Stimulated activated CD4-positive, alpha-beta T cell treated with anti-CD3 and anti-CD28 coated beads, TNF-alpha, amount 100 ng/mL, for 24 hours (primary cell): ENCODE data around the gene HTD2.

Experiments used
- DNase-seq, 3 experiments: peaks; one replicate each; pipeline ENCODE4 v3.0.0-alpha.2; 2020; ENCODE audit warnings: low read depth in 3 of 3

HTD2 gene

DNA sequence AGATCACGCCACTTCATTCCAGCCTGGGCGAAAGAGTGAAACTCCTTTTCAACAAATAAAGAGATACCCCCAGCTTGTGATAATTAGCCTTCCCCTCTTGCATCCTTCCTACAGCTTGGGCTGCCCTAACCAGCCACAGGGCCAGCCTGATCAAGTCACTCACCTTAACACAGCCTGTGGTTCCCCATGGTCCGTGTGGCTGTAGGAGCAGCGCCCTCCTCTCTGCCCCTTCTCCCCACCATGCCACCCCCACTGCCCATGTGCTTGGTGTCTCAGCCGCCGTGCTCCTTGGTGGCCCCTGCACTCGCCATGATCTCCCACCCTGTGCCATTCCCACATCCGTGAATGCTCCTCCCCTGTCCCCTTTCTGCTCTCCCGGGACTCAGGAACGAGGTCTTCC is 13.5 kb upstream of the HTD2 start:
- no peak for DNase-seq

DNA sequence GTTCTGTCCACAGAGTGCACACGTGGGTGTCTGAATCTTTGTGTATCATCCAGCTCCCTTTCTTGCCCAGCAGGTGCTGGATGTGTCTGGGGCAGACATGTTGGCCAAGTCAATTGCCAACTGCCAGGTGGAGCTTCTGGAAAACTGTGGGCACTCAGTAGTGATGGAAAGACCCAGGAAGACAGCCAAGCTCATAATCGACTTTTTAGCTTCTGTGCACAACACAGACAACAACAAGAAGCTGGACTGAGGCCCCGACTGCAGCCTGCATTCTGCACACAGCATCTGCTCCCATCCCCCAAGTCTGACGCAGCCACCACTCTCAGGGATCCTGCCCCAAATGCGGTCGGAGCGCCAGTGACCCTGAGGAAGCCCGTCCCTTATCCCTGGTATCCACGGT is 12.8 kb upstream of the HTD2 start:
- DNase-seq: no peak

DNA sequence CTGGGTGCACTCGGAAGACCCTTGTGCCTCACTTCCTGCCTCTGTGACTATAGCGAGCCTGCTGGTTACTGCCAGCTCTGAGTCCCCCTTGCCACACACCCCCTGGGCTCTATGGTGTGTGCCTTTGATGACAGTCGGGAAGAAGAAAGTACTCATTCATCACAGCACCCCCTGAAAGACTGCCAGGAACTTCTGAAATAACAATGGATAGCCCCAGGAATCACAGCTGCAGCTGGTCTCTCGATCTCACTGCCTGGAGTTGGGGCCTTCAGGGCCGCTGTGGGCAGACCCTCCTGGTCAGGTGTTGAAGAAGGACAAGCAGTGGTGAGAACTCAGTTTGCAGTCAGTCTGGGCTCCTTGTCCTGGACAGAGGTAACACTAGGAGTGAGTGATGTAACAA is 10.1 kb upstream of the HTD2 start:
- DNase-seq: no peak

DNA sequence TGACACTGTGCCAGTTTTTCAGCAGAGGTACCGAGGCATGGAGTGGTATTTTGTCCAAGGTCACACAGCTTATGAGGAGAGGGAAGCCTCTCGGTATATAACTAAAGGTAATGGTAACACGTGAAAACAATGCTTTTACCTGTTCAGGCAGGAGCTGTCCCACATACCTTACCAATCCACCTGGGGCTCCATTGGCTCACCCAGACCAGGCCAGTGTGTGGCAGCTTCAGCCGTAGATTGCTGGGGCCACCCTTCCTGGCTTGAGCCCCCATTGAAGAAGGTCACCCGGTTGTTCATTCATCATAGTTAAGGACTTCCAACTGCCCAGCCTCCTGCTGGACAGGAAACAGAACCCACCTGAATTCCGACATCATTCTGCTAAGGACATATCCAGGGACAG is 9.5 kb upstream of the HTD2 start:
- no peak for DNase-seq

DNA sequence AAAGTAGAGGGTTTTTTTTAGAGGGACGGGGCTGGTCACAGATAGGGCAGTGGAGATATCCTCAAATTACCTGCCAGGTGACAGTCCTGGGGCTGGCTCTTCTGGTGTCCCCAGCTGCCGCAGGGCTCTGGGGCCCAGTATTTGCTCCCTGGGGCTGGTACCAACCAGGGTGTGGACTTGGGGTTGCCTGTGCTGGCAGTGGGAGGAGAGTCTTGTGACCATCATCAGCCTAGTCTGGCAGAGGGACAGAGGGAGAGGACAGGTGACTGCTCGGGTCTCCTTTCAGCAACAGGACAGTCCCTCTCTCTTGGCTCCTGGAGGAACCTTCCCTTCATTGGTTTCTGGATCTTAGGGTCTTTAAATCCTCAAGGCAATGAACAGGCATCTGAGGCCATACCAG is 8.1 kb upstream of the HTD2 start:
- no peak for DNase-seq

DNA sequence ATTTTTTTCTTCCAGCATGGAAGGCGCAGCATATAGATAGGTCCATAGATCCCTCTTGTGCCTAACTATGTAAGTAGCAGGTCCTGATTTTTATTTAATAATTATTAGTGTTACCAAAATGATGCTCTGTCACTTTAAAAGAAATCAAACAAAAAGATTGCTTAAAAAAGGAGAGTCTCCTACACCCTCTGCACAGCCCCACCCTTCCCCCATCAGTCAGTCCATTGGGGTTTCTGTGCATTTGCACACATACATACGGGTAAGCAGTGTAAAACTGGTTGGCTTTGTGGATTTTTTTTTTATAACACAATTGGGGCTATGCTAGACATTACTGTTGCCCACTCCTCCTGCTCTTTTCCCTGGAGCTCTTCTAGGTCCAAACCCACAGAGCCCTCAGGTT is 7.2 kb upstream of the HTD2 start:
- DNase-seq: no peak

DNA sequence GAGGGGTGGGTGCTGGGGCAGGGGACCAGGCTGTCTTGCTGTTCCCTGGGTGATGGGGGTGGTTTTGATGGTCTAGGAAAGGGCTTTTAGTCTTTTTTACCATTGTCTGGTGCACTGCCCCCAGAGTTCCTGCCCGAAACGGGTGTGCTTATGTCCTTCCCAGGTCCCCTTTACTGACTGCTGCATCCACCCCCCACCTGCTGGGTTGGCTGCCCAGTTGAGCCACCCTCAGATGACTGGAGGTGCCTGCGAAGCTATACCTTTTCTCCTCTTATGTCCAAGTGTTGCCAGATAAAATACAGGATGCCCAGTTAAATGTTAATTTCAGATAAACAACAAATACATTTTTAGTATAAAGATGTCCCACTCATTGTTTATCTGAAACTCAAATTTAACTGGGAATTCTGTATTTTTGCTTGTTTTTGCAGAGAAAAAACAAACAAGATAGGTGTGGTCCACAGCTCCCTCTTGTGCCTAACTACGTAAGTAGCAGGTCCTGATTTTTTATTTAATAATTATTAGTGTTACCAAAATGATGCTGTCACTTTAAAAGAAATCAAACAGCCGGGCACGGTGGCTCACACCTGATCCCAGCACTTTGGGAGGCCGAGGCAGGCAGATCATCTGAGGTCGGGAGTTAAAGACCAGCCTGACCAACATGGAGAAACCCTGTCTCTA is 6.3 kb upstream of the HTD2 start:
- no peak for DNase-seq

DNA sequence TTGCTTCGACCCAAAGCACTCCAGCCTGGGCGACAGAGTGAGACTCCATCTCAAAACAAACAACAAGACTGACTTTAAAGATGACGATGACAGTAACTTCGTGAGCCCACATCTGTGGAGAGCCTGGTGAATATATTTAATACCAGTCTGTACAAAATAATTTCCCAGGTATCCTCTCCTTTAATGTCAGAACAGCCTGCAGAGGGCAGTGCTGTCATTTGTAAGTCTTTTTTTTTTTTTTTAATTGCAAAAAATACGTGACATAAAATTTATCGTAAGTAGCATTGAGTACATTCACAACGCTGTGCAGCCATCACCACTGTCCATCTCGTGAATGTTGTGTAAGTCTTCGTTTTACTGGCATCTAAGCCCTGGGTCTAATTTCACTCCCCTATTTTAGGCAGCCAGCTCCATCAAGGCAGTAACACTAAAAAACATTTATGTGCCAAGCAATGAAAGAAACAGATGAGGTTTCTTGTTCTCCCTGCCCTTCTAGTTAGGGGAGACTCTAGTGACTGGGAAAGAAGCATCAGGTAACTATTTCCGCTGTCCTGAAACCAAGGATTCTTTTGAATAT is 1.4 kb downstream of the HTD2 start:
- DNase-seq: no peak

DNA sequence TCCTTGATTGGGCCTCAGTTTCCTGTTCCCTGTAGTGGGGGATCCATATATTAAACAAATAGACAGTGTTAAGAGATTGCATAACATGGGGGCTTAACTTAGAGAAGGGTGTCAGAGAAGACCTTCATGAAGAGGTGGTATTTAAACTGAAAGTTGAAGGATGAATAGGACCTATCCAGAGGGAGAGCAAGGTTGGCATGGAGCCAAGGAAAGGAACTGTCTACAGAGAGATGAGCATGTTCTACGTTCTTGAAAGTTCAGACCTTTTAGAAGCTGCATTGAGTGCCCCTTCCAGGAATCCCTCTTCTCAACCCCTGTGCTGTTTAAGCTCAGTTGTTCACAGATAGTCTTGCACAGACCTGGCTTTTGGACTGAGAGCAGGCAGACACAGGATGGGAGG is 2.4 kb downstream of the HTD2 start:
- DNase-seq: no peak

DNA sequence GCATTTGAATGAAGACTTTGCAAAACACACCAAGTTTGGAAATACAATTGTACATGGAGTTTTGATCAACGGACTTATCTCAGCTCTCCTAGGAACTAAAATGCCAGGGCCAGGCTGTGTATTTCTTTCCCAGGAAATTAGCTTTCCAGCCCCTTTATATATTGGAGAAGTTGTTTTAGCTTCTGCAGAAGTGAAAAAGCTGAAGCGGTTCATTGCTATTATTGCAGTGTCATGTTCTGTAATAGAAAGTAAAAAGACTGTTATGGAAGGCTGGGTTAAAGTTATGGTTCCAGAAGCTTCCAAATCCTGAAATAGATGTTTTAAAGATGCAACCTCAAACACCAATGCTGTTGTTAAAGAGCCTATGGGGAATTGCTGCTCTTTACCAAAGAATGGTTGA is 11.5 kb downstream of the HTD2 start:
- no peak for DNase-seq

DNA sequence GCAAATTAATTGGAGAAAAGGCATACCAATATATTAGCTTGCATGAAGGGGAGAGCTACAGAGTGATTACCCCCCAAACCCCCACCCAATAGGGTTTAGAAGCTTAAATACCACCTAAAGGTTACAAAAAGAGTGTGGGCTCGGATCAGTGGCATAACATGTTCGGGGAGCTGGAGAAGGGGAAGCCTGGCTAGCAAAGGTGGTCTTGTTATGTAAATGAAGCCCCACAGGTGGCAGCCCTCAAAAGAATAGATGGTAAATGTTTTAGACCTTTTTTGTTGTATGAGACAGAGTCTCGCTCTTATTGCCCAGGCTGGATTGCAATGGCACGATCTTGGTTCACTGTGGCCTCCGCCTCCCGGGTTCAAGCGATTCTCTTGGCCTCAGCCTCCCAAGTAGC is 15.5 kb downstream of the HTD2 start:
- no peak for DNase-seq

DNA sequence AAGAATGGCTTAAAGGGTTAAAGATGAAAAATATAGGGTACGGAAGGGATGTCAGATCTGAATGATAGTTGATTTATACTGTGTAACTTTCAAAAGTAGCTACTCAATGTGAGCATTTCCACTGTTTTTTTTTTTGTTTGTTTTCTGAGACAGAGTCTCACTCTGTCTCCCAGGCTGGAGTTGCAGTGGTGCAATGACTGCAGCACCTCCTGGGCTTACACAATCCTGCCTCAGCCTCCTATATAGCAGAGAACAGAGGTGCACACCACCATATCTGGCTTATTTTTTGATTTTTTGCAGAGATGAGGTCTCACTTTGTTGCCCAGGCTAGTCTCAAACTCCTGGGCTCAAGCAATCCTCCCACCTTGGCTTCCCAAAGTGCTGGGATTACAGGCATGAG is 16.5 kb downstream of the HTD2 start:
- DNase-seq: no peak

DNA sequence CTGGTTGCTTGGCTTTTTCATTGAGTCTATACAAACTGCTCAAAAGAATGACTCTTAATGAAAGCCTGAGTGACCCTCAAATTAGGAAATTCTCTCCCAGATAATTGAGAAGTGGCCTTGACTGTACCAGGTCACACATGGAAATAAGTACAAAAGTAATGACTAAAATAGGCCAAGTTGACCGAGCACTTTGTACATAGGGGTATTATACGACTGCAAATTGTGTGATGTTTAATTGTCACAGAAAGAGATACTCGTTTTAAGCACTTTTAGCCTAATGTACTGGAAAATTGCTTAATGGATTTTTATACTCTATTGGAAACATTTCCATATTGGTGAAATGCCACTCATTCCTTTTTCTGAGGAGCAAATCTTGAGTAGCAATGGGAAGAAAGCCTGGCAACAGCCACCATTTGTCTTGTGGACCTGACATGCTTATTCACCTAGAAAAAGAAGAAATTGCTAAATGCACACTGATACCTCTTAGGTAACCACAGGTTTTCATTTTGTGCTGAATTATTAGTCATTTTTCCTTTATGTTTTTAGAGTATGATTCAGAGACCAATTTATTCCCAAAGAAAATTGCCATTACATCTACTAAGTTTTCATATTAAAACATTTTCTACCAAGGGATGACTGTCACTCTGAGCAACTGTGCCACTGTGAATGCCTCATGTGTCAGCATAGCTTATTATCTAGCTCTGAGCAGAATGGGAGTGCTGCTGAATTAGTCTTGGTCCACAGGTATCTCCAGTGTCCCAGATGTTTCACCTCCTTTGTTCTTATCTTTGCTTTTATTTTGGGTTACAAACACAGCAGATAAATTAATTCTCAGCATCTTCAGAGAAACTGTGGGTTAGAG is 17.4 kb downstream of the HTD2 start:
- DNase-seq: no peak

DNA sequence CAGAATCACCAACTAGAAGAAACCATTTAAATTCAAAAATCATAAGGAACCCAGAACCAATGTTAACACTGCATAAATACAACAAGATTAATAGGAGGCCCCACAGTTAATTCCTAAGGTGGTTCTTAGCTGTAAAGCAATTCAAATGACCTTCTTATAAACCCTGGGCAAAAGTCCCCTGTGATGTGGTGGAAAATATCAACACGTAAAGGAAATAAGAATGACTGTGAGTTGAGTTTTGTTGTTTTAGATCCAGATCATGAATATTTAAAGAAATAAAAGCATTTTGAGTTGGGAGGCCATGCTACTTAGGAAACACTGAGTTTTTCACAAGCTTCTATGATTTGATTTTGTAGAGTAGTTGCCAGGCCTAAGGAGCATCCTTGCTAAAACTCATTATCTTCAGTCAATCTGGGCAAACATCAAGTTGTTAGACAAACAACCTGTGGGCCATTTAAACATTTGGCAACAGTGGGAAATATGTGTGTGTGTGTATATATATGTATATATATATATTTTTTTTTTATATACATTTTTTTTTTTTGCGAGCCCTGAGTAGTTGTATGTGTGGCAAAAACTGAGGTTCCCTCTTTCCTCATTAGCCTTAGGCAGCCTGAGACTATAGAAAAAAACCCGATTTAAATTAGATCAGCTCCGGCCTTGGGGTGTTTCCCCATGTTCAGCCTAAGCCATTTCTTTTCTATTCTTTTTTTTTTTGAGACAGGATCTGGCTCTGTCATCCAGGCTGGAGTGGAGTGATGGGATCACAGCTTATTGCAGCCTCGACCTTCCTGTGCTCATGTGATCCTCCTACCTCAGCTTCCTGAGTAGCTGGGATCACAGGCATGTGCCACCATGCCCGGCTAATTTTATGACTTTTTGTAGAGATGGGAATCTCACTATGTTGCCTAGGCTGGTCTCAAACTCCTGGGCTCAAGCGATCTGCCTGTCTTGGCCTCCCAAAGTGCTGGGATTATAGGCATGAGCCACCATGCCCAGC is 18.4 kb downstream of the HTD2 start:
- no peak for DNase-seq

DNA sequence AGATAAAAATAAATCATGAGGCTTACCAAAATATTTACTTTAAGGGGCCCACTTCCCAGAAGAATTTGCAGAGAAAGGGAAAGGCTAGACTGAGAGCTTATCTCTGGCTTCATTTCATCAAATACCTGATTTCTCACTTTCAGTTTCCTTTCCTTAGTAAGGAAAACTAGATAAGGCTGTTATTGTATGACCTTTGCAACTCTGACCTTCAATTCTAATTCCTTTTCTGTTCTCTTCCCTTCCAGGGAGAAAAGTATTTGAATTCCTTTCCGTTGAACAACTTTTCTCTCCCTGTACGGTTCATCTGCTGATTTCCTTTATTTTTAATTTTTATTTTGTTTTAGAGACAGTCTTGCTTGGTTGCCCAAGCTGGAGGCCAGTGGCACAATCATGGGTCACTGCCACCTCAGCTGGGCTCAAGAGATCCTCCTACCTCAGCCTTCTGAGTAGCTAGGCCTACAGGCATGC is 19.2 kb downstream of the HTD2 start:
- DNase-seq: no peak

DNA sequence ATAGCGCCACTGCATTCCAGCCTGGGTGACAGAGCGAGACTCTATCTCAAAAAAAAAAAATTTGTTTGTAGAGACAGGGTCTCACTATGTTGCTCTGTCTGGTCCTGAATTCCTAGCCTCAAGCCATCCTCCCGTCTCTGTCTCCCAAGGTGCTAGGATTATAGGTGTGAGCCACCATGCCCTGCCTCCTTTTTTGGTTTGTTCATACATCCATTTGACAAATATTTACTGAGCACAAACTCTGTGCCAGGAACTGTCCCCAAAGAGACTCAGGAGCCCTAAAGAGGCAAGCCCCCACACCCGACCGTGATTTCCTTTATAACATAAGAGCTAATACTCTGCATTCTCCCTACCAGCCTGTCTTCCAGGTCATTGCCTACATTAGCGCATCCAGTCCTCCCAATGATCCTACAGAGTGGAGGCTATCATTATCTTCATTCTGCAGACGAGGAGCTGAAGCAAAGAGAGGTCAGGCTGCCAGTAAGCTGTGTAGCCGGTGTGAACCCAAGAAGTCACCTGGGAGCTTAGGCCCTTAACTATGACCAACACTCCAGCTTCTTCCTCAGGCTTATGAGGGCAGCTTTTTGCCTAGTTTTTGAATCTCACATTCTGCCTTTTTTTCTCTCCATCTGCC is 20.1 kb downstream of the HTD2 start:
- DNase-seq: no peak

DNA sequence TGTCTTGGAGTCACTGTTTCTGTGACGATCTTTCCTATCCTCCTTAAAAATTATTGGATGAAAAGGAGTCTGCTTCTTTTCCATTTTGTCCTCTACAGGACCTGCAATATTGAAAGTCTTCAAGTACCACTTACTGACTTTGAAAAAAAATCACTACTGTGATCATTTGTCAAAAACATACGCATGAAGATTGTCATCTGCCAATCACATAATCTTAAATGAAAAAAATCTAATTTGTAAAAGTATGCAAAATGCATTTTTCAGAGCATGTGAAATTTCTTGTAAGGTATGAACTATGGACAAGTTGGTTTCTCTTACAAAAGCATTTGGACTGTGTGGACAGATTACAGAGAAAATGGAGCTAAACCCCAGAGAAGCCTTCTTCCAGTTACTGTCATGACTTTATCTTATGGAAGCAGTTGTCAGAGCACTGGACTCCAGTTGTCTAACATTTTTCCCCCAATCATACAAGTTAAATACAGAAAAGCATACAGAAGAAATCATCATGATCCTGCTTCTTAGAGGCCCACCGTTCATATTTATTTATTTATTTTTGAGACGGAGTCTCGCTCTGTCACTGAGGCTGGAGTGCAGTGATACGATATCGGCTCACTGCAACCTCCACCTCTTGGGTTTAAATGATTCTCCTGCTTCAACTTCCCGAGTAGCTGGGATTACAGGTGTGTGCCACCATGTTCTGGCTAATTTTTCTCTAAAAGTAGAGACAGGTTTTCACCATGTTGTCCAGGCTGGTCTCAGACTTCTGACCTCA is 23.0 kb downstream of the HTD2 start:
- DNase-seq: no peak

DNA sequence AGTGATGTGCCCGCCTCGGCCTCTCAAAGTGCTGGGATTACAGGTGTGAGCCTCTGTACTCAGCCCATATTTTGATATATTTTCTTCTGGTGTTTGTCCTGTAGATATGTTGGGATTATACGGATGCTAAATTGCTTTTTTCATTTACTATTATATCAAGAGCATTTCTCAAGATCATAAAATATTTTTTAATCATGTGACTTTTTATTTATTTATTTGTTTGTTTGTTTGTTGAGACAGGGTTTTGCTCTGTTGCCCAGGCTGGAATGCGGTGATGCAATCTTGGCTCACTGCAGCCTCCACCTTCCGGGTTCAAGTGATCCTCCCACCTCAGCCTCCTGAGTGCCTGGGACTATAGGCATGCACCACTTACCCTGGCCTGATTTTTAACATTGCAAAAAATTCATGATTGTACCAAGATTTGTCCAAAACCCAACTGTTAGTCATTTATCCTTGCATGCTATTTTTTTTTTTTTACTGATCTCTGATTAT is 23.6 kb downstream of the HTD2 start:
- no peak for DNase-seq

DNA sequence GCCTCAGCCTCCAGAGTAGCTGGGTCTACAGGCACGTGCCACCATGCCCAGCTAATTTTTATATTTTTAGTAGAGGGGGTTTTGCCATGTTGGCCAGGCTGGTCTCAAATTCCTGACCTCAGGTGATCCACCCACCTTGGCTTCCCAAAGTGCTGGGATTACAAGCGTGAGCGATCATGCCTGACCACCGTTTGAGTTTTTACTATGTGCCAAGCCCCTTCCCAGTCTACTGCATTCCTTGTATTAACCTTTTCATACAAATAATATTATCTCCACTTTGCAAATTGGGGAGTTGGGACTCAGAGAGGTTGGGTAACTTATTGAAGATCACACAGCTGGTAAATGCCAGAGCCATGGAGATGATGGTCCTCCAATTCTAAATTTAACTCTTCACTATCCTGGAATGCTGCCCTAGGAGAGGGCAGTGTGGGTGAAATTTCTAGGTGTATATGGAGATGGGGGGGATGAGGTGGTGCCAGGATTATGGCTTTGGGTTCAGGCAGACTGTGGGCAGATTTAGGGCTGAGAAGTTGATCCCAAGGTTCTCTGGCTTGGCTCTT is 25.4 kb downstream of the HTD2 start:
- no peak for DNase-seq

DNA sequence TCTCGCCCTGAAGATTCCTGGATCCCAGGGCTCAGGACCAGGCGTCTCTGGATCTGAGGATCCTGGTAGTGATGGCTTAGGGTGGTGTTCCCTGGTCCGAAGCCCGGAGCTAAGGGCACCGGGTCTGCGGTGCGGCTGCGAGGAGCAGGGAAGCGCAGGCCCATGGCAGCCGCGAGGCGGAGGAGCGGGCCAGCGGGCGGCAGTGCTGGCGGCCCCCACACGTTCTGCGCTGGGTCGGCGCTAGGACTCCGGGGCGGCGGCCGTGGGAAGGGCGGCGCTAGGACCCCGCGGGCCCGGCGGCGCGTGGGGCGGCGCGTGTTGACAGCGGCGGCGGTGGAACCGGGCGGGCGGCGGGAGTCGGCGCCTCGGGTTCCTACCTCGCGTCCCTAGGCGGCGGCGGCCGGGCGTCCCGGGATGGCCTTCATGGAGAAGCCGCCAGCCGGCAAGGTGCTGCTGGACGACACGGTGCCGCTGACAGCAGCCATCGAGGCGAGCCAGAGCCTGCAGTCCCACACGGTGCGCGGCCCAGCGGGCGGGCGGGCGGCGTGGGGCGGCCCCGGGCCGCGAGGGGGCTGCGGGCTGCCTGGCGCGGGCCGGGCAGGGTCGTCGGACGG is 26.4 kb downstream of the HTD2 start, which contains the start of gene PXK:
Gene PXK, plus strand, starts transcription at position 318 of the 614 bp plus-strand sequence. Its CDS starts 97 bp downstream, at position 415.
- peak; percentile 59 to 78 (median 65) for DNase-seq
